Measurements from ENCODE around the gene SRRM3. TPM values are rescaled to one million over a fixed set of nuclear protein-coding genes. Genes with fewer than 3 reads are reported as not detected.

The SRRM3 gene
- polyA plus RNA-seq, 2 of the 4 experiments (the other 2 are of a cell fraction): 2.4 to 7.0 TPM

DNA sequence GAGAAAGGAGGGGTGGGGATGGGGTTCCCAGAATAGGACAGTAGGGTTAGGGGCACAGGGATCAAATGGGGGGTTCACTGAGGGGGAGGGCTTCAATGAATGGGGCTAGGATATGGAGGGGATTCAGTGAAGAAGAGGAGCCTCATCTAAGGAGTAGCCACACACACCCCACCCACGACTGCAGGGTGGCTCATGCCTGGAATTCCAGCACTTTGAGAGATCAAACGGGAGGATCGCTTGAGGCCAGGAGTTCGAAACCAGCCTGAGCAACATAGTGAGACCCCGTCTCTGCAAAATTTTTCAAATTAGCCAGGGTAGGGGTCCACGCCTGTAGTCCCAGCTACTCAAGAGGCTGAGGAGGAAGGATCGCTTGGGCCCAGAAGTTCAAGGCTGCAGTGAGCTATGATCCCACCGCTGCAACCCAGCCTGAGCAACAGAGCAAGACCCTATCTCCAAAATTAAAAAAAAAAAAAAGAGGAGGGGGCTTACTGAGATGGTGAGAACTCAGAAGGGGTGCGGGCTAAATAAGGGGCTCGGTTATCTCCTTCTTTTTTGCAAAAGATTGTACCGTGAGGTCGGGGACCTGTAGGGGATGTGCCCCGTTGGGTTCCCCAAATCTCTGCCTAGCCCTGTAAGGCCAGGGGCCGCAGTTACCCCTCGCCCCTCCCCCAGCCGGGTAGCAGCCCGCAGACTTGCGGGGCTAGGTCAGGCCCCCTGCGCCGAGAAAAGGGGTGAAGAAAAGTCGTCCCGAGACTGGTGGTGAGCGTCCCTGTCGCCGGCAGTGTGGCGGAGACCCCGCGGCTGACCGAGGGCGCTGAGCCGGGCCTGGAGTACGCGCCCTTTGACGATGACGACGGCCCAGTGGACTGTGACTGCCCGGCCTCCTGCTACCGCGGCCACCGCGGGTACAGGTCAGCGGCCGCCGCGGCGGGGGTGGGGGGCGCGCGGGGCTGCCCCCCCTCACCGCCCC is 57.7 kb downstream of the SRRM3 start:
- H3K4me1 ChIP-seq: 0 out of 3 replicates have a peak, but pooled peaks cover 2% of the 10 kb centered on the region
- H3K27ac ChIP-seq: peak overlapping the region; percentile 59 to 82; a peak in 5 of 6 replicates
- CTCF ChIA-PET: interaction anchor here (9.6 kb wide), 1 partner anchor 82 kb away, joined by 127 read pairs; no protein-coding TSS in a partner anchor
- no peak for FAIRE-seq
- peak; percentile 25 to 44; a peak in 2 of 6 replicates for ATAC-seq
- POLR2A ChIA-PET: interaction anchor here (1.0 kb wide), 1 partner anchor 11 kb away, joined by 3 read pairs; no protein-coding TSS in a partner anchor
- TF ChIP-seq, protein P1, sequence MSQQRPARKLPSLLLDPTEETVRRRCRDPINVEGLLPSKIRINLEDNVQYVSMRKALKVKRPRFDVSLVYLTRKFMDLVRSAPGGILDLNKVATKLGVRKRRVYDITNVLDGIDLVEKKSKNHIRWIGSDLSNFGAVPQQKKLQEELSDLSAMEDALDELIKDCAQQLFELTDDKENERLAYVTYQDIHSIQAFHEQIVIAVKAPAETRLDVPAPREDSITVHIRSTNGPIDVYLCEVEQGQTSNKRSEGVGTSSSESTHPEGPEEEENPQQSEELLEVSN (IDR thresholded peaks at IDR 0.05; ENCODE audit: borderline replicate concordance, low read depth): no peak
- TF ChIP-seq FOSL2 (IDR thresholded peaks at IDR 0.05) (no peak), FOSL2 (CRISPR knock-in tag; IDR thresholded peaks at IDR 0.05) (no peak), BHLHE40 (IDR thresholded peaks at IDR 0.05; ENCODE audit: low read depth, low read length) (no peak), MAFK (IDR thresholded peaks at IDR 0.05; ENCODE audit: partially characterized antibody) (no peak), JUNB (IDR thresholded peaks at IDR 0.05) (no peak), CBX2 (IDR thresholded peaks at IDR 0.05; ENCODE audit: borderline replicate concordance, low read depth) (no peak), HOXB13 (CRISPR knock-in tag; IDR thresholded peaks at IDR 0.05; ENCODE audit: low read depth) (no peak), KDM5A (IDR thresholded peaks at IDR 0.05) (no peak), GATA3 (IDR thresholded peaks at IDR 0.05; ENCODE audit: borderline replicate concordance) (no peak), ESRRA (IDR thresholded peaks at IDR 0.05; ENCODE audit: borderline replicate concordance, low read length) (no peak), POLR2A (IDR thresholded peaks at IDR 0.05; ENCODE audit: low read length) (no peak), SREBF2 (IDR thresholded peaks at IDR 0.05) (no peak), ZNF302 (CRISPR knock-in tag; IDR thresholded peaks at IDR 0.05) (no peak), REST (IDR thresholded peaks at IDR 0.05) (no peak), FOSB (CRISPR knock-in tag; IDR thresholded peaks at IDR 0.05) (no peak)
- peak overlapping the region; percentile 62 for H3K4me3 ChIP-seq
- WGBS (ENCODE audit: missing lambda C conversion rate): 56% methylated on average over 29 of the region's 50 CpGs
- peak overlapping the region; percentile 99 for H3K4me2 ChIP-seq
- DNase-seq (ENCODE audit: low read depth in 1 of 2, low spot score in 1 of 2): no peak
- no peaks in the 10 kb centered on the region for H3K9me3 ChIP-seq

- TF ChIP-seq ZC3H11A (IDR thresholded peaks at IDR 0.05) (no peak), HOXB13 (CRISPR knock-in tag; IDR thresholded peaks at IDR 0.05; ENCODE audit: low read depth) (no peak), CHD4 (IDR thresholded peaks at IDR 0.05; ENCODE audit: borderline replicate concordance) (no peak), POLR2AphosphoS2 (conservative IDR thresholded peaks at IDR 0.05; ENCODE audit: low read length) (no peak)
- WGBS (ENCODE audit: missing lambda C conversion rate): 0% methylated on average over 9 of the region's 28 CpGs
- peak overlapping the region; percentile 59 to 82; a peak in 5 of 6 replicates for H3K27ac ChIP-seq
- peak in 1 of 2 experiments; percentile 86 for DNase-seq (ENCODE audit: low read depth in 1 of 2, low spot score in 1 of 2)
- ChIA-PET POLR2A (interaction anchor here (1.0 kb wide), 1 partner anchor 10 kb away, joined by 3 read pairs; no protein-coding TSS in a partner anchor), CTCF (interaction anchor here (5.0 to 9.6 kb wide), 3 partner anchors 22 to 83 kb away, joined by 25 to 127 read pairs (median 75); no protein-coding TSS in a partner anchor)
- H3K4me1 ChIP-seq: 0 out of 3 replicates have a peak, but pooled peaks cover 2% of the 10 kb centered on the region
- ATAC-seq: peak; percentile 42 to 73; a peak in 5 of 6 replicates
- H3K4me2 ChIP-seq: peak overlapping the region; percentile 99
- H3K9me3 ChIP-seq: no peaks in the 10 kb centered on the region
- FAIRE-seq: no peak
- peak overlapping the region; percentile 62 for H3K4me3 ChIP-seq
These were observed 58.5 kb downstream of the SRRM3 start for GRCh38 chr7:76260171-76260703.
